HG03439 (cell line): ENCODE measurements around the gene PARP4.
"Not testable (repeated sequence)": the region's sequence is repeated elsewhere in the genome, so short reads cannot be mapped to it uniquely, and the experiment has no call there.

Experiments used
- ATAC-seq: cut with Tn5 transposase; IDR thresholded peaks from one replicate; pipeline ENCODE4 v1.9.1; 2021; ENCODE audit warnings: mild to moderate bottlenecking, moderate library complexity; ENCODE audit not compliant: unreplicated experiment

Gene PARP4

DNA sequence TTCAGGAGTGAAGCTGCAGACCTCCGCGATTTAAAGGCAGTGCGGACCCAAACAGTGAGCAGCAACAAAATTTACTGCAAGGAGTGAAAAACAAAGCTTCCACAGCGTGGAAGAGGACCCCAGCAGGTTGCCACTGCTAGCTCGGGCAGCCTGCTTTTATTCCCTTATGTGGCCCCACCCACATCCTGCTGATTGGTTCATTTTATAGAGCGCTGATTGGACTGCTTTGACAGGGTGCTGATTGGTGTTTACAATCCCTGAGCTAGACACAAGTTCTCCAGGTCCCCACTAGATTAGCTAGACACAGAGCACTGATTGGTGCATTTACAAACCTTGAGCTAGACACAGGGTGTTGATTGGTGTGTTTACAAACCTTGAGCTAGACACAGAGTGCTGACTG is 6.3 kb downstream of the PARP4 start:
- ATAC-seq = not testable (repeated sequence)

DNA sequence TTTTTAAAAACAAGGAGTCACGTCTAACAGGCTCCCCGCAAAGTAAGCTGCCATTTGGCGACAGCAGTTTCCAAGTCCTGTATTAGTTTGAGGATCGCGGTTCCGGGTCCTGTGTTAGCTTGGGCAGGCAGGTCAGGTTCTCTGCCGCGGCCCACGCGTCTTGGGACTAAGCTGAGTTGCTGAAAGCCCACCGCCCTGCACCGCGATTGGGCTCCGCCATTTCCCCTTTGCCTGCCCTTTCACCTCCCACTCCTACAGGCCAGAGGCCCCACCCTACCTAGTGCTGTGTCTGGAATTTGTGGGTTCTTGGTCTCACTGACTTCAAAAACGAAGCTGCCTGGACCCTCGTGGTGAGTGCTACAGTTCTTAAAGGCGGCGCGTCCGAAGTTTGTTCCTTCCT is 6.8 kb downstream of the PARP4 start:
- ATAC-seq = no peak

DNA sequence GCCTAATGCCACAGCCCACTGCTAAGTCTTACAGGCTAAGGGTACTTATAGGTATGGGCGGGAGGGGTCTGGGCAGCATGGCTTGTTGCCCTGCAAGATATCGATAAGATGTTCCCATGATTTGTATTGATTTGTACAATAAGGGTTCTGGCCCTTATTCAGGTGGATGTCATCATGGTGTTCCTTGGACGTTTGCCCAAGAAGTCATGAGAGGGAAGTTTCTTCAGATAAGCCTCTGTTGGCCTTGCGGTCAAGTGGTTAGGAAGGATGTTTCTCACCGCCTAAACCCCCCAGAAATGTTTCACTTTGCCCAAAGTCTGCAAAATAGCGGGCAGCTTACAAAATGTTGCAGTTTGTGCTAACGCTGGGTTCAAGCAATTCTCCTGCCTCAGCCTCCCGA is 7.3 kb downstream of the PARP4 start:
- ATAC-seq = no peak

DNA sequence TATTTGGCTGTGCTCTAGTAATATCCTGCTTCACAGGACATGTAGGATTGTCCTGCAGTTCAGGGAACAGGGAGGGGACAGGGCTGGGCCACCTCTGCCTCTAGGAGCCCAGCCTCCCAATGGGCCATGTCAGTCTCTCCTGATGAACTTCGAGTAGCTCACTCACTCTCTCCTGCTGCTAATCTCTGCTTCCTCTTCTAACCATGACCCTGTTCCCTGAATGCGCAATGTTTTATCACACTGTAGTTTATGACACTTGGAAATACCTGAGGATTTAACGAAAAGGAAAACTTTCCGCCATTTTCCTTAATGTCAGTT is 9.2 kb downstream of the PARP4 start:
- ATAC-seq = no peak

DNA sequence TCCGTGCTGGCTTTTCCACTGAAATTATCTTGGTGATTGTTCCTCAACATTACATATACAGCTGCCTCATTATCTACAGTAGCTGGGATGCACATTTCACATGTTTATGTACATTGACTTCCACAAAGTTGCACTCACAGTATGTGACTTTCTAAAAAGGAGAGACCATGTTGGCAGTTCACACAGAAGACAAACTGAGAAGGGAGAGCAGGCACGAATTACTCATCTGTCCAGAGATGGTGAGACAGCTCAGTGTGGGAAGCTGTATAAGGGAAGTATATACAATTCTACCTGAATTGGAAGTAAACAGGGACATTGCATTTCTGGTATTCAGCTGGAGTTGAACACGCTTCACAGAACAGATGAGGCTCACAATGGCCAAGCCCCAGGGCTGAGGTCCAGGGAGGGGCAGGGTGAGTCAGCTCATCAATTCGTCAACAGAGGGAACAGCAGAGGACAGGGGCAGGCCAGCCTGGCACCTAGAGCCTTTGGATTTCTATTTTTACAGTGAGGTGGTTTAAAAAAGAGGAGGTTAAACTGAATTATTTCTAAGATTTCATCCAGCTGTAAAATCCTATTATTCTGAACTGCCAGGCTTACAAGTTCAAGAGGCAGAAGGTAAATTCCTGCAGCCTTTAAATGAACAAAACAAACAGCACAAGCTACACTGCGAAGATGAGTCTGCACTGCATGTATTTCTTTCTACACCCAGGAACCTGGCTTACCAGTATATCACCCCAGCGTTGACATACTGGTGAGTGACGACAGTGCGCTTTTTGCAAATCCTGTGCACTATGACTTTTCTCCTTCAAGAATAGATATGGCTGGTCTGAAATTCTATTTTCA is 9.8 kb downstream of the PARP4 start:
- ATAC-seq = no peak

DNA sequence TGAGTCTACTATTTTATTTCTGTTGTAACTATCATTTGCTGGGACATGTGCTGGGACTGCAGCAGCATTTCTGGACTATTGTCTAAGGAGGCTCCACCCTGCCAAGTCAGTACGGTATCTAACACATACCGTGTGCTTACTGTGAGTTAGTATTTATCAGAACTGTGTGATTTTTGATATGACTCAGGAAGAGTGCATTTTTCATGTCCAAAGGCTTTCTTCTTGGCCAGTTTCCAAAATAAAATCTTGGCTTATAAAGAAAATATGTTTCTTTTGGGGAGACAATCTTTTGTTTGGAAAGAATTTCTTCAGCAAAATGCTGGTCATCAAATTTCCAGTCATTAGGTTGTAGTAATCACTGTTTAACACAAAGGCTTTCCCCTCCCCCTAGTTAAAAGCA is 11.6 kb downstream of the PARP4 start:
- no peak for ATAC-seq

DNA sequence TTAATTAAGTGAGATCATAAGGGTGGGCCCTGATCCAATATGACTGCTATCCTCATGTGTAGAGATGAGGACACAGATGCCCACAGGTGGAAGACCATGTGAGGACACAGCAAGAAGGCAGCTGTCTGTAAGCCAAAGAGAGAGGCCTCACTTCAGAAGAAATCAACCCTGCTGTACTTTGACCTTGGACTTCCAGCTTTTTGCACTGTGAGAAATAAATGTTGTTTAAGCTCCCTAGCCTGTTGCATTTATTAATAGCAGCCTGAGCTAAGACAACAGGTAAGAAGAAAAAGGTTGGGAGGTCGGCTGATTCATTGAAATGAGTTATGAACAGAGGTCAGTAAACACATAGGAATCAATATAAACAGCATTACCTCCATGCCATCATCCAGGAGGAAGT is 14.8 kb downstream of the PARP4 start:
- no peak for ATAC-seq

DNA sequence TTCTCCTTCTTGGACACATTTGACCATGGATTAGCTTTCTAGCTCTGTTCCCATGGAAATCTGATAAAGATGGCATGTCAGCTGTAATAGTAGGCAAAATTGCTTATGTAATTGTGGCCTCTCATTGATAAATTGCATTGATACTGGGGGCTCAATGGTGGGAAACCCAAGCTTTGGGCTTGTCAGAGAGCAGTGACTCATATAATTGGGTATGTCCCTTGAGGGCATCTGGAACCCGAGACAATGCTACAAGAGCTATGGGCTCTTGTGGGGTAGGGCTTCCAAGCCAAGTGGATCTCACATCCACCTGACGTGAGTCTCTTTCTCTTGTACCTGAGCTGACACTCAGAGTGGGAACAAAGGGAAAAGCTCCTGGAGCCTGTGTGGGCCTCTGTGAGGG is 16.3 kb downstream of the PARP4 start:
- ATAC-seq = not testable (repeated sequence)

DNA sequence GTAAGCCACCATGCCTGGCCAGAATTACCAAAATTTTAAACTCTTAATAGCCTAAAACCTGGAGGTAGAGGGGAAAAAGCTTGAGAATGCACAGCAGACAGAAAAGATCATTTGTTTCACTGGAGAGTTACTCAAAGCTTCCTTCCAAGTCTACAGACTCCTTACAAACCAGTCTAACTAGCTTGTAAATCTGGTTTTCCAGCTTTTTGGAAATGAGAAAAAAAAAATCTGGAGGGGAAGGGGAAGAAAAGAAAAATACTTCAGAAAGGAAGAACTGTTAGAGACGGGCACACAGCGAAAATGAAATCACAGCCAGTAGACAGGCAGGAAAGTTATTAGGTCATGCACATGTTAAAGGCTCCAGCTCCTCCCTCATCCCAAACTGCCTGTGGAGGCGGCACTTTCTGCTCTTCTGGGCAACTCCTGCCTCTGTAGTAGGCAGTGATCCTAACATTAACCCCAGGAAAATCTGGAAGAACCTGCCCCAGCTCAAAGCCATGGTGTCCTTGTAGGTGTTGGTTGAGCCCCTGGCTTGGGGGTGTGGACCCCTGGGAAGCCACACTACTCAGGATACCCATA is 17.3 kb downstream of the PARP4 start:
- no peak for ATAC-seq

DNA sequence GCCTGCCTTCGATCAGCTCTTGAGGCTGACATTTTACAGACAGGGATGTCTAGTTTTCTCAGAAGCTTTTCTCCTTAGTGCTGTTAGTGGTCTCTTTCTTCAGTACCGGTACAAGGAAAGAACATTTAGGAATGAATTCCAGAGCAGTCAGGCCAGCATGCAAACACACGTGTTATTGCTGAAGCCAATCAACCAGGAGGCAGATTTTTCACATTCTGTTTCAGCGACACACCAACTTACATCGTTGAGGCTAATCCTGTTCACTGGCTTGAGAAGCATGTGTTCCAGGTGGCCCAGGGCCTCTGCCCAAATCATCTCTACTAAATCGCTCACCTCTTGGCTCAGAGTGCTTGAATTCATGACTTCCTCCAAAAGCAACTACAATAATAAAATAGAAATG is 19.2 kb downstream of the PARP4 start:
- no peak for ATAC-seq

DNA sequence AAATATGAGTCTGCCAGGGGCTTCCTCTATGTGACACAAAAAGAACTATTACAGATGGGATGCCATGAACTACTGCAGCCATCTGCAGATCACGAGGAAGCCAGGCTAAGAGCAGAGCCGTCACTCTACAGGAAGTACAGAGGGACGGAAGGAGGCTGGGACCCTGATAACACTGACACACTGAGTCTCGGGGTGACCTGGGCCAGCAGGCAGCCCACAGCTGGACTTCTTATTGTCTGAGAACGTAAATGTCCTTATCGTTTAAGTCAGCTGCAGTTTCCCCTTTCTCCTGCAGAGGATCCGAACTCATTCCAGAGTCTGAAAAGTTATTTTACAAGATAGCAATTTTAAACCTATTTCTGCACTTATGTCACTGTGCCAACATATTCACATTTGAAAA is 20.7 kb downstream of the PARP4 start:
- ATAC-seq = no peak

DNA sequence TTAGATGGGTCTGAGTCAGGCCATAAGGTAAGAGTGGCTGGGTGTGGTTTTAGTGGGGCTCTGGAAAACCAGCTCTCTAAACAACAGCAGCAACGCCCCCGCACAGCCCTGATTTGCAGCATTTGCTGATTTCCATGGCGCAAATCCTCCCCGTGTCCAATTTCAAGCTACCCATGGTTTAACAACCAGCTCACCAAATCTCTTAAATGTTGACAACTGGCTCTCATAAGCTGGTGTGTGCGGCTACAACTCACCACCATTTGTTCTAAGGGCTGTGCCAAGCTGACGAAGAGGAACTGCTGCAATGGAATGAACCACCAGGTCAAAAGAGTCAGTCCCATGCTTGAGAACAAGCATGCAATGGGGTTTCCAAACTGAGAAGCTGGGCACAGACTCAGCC is 22.9 kb downstream of the PARP4 start:
- ATAC-seq = no peak

DNA sequence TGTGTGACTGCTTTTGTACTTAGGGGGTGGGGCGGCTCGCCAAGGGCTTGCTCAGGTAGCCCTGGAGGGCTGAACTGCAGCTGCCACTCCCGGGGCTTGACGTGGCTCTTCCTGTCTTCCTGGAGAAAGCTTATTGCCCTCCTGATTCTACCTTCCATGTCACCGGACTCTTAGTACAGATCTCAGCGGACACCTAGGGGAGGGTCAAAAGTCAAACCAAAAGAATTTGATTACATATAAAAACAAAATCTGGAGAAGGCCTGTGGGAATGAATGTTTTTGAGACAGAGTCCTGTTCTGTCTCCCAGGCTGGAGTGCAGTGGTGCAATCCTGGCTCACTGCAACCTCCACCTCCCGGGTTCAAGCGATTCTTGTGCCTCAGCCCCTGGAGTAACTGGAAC is 24.5 kb downstream of the PARP4 start:
- not testable (repeated sequence) for ATAC-seq

DNA sequence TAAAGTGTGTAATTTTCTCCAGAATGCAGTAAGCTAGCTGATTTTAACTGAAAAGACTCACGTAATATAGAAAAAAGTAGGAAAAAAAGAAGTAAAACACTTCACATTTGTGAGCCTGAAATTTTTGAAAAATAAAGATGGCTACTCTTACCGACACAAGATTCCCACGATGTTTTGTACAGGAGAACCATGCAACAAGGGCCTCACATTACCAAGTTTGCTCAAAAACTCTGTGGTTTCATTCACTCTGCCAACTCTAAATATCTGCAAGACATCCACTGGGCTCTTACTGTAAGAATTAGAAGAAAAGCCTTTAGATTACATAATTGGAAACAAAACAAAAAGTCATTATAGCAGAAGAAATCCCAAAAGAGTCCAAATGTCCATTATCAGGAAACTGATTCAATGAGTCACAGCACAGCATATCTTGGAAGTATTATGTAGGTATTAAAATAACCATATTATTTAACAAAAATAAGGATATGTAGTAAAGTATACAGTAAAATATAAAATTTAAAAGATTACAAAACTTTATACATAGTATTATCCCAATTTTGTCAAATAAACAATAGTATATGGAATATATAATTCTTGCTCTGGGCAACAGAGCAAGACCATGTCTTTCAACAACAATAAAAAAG is 26.4 kb downstream of the PARP4 start:
- not testable (repeated sequence) for ATAC-seq

DNA sequence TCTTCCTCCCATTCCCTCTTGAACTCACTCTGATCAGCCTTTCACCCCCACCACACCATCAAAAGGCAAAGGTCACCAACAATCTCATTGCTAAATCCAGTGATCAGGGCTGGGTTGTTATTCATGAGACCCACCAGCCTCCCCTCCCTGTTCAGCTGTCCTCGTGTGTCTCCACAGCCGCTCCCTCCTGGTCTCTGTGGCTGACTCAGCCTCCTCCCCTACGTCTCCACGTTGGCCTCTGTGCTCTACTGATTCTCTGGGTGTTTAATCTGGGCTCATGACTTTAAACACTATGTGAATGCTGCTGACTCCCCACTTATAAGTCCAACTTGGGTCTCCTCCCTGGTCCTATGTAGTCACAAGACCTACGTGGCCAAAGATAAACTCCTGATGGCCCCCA is 38.9 kb downstream of the PARP4 start:
- no peak for ATAC-seq

DNA sequence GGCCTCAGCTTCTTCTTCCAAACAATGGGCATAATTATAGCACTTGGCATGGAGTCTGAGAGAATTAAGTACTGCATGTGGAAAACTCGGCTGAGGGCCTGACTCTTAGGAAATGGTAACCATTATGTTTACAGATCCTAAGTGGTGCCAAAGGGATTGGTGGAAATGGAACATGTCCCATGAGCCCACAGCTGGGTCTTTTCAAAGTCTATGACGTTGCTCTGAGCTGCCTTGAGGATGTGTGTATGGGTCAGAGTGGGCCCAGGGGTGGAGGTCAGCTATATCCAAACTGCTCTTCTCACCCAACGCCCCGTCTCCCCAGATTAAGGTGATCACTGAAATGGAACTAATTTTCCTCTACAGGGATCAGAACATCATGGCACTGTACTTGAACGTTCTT is 40.4 kb downstream of the PARP4 start:
- ATAC-seq = not testable (repeated sequence)

DNA sequence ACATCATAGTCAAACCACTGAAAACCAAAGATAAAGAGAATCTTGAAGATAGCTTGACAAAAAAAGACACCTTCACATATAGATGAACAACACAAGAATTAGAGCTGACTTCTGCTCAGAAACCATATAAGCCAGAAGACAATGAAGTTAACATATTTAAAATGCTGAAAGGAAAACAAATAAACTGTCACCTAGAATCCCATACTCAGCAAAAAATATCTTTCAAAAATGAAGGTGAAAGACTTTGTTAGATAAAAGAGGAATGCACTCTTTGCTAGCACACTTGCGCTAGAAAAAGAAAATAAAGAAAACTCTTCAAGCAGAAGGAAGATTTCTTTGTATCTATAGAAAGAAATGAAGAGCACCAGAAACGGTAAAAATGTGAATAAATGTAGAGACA is 49.5 kb downstream of the PARP4 start:
- ATAC-seq = no peak

DNA sequence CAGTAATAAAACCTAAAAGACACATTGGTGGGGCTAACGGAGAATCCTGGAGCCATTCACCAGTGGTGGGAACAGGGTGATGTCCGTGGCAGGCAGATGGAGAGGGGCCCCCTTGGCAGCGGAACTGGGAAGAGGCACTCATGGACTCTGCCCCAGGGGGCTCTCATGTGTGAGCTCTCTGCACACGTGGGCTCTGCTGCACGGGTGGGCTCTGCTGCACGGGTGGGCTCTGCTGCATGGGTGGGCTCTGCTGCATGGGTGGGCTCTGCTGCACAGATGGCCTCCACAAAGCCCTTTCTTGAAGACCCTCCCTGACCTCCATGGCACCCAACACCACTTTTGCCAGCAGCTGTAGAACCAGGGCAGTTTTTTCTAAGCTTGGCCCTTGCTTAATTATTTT is 52.3 kb downstream of the PARP4 start:
- ATAC-seq = no peak

DNA sequence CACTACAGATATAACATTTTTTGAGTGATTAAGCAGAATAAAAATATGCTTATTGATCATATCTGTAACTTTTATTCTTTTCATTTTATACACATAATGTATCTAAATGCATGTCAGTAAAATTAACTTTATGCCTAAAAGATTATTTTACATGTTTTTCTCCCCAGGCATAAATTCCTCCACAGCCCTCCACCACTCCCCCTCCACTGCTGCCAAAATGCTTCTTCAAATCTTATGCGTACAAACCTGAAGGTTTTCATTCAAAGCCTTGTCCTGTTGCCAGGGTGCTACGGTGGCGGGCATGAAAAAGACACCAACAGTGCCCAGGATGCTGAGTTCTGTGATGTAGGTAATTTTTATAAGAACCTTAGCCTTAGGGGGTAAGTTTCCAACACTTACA is 52.9 kb downstream of the PARP4 start:
- no peak for ATAC-seq

DNA sequence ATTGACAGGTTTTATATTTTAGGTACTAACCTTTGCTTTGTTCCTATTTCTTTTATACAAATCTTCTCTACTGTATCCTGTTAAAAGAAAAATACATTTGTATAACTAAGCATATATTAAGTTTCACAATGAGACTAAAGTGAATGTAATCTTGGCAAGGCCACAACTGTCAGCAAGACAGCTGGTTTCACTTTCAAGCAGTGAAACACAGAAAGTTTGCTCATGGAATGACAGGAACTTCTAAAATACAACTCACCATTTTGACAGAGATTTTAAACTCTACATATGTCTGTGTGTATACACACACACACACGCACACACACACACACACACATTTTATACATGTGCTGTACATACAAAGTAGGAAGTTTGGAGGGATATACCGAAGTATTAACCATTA is 53.3 kb downstream of the PARP4 start:
- ATAC-seq = no peak

DNA sequence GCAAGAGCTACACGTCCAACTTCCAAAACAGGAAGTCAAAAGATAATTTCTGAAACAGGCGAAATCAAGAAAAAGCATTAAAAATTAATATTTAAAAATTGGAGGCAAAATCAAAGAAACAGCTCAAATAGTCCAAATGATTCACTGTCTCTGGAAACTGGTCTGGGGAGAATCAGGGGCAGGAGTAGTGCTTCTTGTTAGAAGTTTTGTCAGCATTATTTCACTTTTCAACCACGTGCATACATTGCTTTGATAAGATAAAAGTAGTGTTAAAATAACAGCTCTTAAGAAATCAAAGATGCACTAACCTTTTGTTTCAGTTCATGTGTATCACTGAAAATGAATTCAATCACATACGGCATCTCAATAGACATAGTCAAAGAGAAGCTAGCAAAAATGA is 53.8 kb downstream of the PARP4 start:
- no peak for ATAC-seq

DNA sequence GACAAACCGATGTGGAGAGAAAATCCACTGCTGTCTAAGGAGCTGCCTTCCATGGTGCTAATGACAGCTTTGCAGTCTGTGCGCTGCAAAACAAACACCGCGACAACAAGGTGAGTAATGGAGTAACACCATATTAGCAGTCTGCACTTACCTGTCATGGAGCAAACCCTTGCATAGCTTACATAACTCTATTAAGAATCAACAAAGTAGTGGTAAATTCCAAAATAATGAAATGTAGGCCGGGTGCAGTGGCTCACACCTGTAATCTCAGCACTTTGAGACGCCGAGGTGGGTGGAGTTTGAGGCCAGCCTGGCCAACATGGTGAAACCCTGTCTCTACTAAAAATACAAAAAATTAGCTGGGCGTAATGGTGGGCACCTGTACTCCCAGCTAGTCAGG is 56.2 kb downstream of the PARP4 start:
- ATAC-seq = no peak
